ENCODE results near the gene SLC17A9. TPM values are rescaled to one million over a fixed set of nuclear protein-coding genes. Genes with fewer than 3 reads are reported as not detected.

The SLC17A9 gene
- total RNA-seq, 1 donor from 2014 or later = 3.9 TPM

GRCh38 chr20:63016514-63017075 is 64.1 kb downstream of the SLC17A9 start:
- Mint-ChIP-seq H3K4me1 (ENCODE audit: unreplicated experiment) (peaks cover 22% of the 10 kb centered on the region), H3K27ac (no peak overlapping the region), H3K4me3 (peak overlapping the region; percentile 35)

DNA sequence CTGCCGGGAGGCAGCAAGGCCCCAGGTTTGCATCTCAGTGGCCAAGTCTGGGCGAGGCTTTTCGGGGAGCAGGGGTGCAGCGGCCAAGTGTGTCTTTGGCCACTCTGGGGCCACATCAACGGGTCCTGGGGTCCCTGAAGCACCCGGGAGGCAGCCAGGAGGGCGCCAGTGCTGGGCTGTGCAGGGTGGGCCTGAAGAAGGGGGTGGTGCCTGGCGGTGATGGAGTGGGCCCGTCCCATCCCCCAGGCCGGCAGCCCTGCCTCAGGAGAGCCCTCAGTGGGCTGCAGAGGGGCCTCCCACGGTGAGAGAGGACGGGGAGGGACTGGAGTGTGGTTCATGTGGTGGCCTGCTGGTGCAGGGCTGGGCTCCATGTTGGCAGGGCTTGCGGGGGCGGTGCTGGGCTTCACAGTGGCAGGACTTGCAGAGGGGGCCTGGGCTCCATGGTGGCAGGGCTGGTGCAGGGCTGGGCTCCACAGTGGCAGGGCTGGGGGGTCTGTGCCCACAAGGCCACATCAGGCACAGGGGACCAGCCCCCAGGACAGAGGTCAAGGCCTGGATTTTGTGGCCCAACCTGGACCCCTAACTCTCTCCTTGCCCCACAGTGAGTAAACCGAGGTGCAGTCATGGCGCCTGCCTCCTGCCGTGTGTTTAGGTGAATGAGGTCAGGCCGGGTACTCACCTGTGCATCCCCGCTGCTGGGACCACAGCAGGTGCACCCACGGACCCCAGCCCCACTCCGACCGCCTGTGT is 64.7 kb downstream of the SLC17A9 start:
- TF ChIP-seq, protein P1, sequence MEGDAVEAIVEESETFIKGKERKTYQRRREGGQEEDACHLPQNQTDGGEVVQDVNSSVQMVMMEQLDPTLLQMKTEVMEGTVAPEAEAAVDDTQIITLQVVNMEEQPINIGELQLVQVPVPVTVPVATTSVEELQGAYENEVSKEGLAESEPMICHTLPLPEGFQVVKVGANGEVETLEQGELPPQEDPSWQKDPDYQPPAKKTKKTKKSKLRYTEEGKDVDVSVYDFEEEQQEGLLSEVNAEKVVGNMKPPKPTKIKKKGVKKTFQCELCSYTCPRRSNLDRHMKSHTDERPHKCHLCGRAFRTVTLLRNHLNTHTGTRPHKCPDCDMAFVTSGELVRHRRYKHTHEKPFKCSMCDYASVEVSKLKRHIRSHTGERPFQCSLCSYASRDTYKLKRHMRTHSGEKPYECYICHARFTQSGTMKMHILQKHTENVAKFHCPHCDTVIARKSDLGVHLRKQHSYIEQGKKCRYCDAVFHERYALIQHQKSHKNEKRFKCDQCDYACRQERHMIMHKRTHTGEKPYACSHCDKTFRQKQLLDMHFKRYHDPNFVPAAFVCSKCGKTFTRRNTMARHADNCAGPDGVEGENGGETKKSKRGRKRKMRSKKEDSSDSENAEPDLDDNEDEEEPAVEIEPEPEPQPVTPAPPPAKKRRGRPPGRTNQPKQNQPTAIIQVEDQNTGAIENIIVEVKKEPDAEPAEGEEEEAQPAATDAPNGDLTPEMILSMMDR (conservative IDR thresholded peaks at IDR 0.05) = no peak
- Mint-ChIP-seq H3K4me1 (ENCODE audit: unreplicated experiment) (peaks cover 22% of the 10 kb centered on the region), H3K27ac (no peak overlapping the region), H3K9me3 (peaks cover 9% of the 10 kb centered on the region), H3K36me3 (no peaks in the 10 kb centered on the region), H3K27me3 (peaks cover 46% of the 10 kb centered on the region), H3K4me3 (no peak overlapping the region)
- no peak for DNase-seq (ENCODE audit: extremely low spot score, unreplicated experiment)

More at GRCh38 chr20:63016514-63017075, 64.1 kb downstream of the SLC17A9 start:
- TF ChIP-seq, protein P1 (conservative IDR thresholded peaks at IDR 0.05) = no peak
- no peak for DNase-seq (ENCODE audit: extremely low spot score, unreplicated experiment)
- Mint-ChIP-seq H3K27me3 (peaks cover 49% of the 10 kb centered on the region), H3K36me3 (no peaks in the 10 kb centered on the region), H3K9me3 (peaks cover 9% of the 10 kb centered on the region)

- peaks cover 22% of the 10 kb centered on the region for H3K4me1 Mint-ChIP-seq (ENCODE audit: unreplicated experiment)
- no peak overlapping the region for H3K4me3 Mint-ChIP-seq
- no peaks in the 10 kb centered on the region for H3K36me3 Mint-ChIP-seq
- TF ChIP-seq, protein P1 (conservative IDR thresholded peaks at IDR 0.05) = no peak
- H3K27me3 Mint-ChIP-seq = peaks cover 40% of the 10 kb centered on the region
- peaks cover 9% of the 10 kb centered on the region for H3K9me3 Mint-ChIP-seq
- no peak for DNase-seq (ENCODE audit: extremely low spot score, unreplicated experiment)
- H3K27ac Mint-ChIP-seq = no peak overlapping the region
These were observed 65.4 kb downstream of the SLC17A9 start for GRCh38 chr20:63017826-63018411.

Other genes with a start within 250 kb of the SLC17A9 start
- 0.24 TPM in 1 of 2 replicates, not detected in the other for gene NTSR1, start 243.9 kb upstream of the SLC17A9 start, total RNA-seq (ENCODE audit: low replicate concordance)
- gene MRGBP, start 156.2 kb upstream of the SLC17A9 start, total RNA-seq (ENCODE audit: low replicate concordance) = 8.4 and 14.6 TPM in 2 replicates
- 42.8 and 49.6 TPM in 2 replicates for gene OGFR, start 147.9 kb upstream of the SLC17A9 start, total RNA-seq (ENCODE audit: low replicate concordance)
- gene COL9A3, start 135.7 kb upstream of the SLC17A9 start, total RNA-seq (ENCODE audit: low replicate concordance) = 8.8 and 21.2 TPM in 2 replicates
- gene TCFL5, start 90.9 kb upstream of the SLC17A9 start, total RNA-seq (ENCODE audit: low replicate concordance) = 6.1 and 11.8 TPM in 2 replicates
- 49.7 and 58.1 TPM in 2 replicates for gene DIDO1, start 26.2 kb upstream of the SLC17A9 start, total RNA-seq (ENCODE audit: low replicate concordance)
- gene GID8, start 14.6 kb upstream of the SLC17A9 start, total RNA-seq (ENCODE audit: low replicate concordance) = 55.8 and 68.7 TPM in 2 replicates
- gene BHLHE23, start 54.3 kb downstream of the SLC17A9 start, total RNA-seq (ENCODE audit: low replicate concordance) = not detected in 2 replicates